ENCODE measurements around the gene FOXN3. TPM values are rescaled to one million over a fixed set of nuclear protein-coding genes. Genes with fewer than 3 reads are reported as not detected.

Gene FOXN3
- total RNA-seq, 1 donor from 2014 or later: 122 TPM

DNA sequence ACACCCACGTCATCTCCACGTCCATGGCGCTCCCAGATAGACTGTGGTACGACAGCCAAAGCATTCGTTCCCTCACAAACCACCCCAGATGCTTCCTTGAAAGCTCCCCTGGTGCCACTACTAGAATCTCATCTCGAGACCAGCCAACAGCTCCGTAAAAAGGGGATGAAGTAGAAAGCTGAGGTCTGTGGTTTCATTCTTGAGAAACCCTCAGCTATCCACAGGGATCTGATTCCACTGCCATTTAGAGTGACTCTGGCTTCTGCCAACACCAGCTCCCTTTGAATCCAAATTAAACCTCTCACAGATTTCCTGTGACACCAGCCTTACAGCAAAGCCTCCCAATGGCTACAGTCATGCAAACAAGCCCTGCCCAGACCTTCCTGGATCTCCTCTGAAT, 18.5 kb upstream of the FOXN3 start:
- FAIRE-seq (no peak), DNase-seq (ENCODE audit: low read depth) (peak; percentile 45)
- Histone ChIP-seq H3K4me1 (ENCODE audit: insufficient read depth, low read length) (peaks cover 7% of the 10 kb centered on the region), H3K9me3 (ENCODE audit: insufficient read depth, low read depth, low read length) (no peaks in the 10 kb centered on the region), H4K20me1 (ENCODE audit: insufficient read depth, low read length) (no peaks in the 10 kb centered on the region), H3K27me3 (ENCODE audit: insufficient read depth, low read length) (no peaks in the 10 kb centered on the region), H3K79me2 (ENCODE audit: insufficient read depth, low read length) (peaks cover 5% of the 10 kb centered on the region), H3K27ac (ENCODE audit: low read depth, low read length) (no peak overlapping the region), H3K9ac (ENCODE audit: low read length) (no peak overlapping the region), H3K4me3 (ENCODE audit: insufficient read depth, low read depth, low read length) (no peak overlapping the region), H3K36me3 (ENCODE audit: insufficient read depth, low read length) (no peaks in the 10 kb centered on the region), H3K4me2 (ENCODE audit: low read length) (no peak overlapping the region), H2AFZ (ENCODE audit: low read depth, low read length) (no peak overlapping the region)
- H3K4me1 Mint-ChIP-seq (ENCODE audit: low read depth, unreplicated experiment): peaks cover 24% of the 10 kb centered on the region
- H3K27ac Mint-ChIP-seq (ENCODE audit: unreplicated experiment): peak overlapping the region; percentile 72
- H3K9me3 Mint-ChIP-seq (ENCODE audit: unreplicated experiment): no peaks in the 10 kb centered on the region
- TF ChIP-seq EZH2 (IDR thresholded peaks at IDR 0.05; ENCODE audit: insufficient read depth, low read length): no peak
- TF ChIP-seq, protein P1, sequence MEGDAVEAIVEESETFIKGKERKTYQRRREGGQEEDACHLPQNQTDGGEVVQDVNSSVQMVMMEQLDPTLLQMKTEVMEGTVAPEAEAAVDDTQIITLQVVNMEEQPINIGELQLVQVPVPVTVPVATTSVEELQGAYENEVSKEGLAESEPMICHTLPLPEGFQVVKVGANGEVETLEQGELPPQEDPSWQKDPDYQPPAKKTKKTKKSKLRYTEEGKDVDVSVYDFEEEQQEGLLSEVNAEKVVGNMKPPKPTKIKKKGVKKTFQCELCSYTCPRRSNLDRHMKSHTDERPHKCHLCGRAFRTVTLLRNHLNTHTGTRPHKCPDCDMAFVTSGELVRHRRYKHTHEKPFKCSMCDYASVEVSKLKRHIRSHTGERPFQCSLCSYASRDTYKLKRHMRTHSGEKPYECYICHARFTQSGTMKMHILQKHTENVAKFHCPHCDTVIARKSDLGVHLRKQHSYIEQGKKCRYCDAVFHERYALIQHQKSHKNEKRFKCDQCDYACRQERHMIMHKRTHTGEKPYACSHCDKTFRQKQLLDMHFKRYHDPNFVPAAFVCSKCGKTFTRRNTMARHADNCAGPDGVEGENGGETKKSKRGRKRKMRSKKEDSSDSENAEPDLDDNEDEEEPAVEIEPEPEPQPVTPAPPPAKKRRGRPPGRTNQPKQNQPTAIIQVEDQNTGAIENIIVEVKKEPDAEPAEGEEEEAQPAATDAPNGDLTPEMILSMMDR (IDR thresholded peaks at IDR 0.05; ENCODE audit: insufficient read depth, low read depth, low read length): no peak
- peaks cover 11% of the 10 kb centered on the region for H3K36me3 Mint-ChIP-seq (ENCODE audit: low read depth, unreplicated experiment)
- H3K4me3 Mint-ChIP-seq (ENCODE audit: unreplicated experiment): no peak overlapping the region
- no peaks in the 10 kb centered on the region for H3K27me3 Mint-ChIP-seq (ENCODE audit: low read depth, unreplicated experiment)

DNA sequence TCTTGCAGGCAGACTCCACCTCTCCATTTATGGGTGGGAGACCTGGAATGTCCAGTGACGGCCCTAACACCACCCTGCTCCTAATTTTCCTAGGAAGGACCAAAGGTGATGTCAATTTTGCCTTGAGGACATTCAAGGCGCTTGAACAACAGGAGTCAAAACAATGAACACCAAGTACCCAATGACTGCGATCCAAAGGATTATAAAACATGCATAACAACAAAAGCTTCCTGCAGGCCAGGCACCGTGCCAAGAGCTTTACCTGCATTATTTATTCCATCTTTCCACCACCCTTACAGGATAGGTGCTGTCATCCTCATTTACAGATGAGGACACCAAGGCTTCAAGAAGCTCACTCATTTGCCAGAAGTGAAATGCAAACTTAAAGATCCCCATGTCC, 15.2 kb upstream of the FOXN3 start:
- H3K36me3 Mint-ChIP-seq (ENCODE audit: low read depth, unreplicated experiment): peaks cover 10% of the 10 kb centered on the region
- TF ChIP-seq, protein P1 (IDR thresholded peaks at IDR 0.05; ENCODE audit: insufficient read depth, low read depth, low read length): no peak
- TF ChIP-seq EZH2 (IDR thresholded peaks at IDR 0.05; ENCODE audit: insufficient read depth, low read length): no peak
- no peaks in the 10 kb centered on the region for H4K20me1 ChIP-seq (ENCODE audit: insufficient read depth, low read length)
- H3K4me1 ChIP-seq (ENCODE audit: insufficient read depth, low read length): peaks cover 32% of the 10 kb centered on the region
- peaks cover 5% of the 10 kb centered on the region for H3K79me2 ChIP-seq (ENCODE audit: insufficient read depth, low read length)
- H3K4me1 Mint-ChIP-seq (ENCODE audit: low read depth, unreplicated experiment): peaks cover 41% of the 10 kb centered on the region
- H3K4me3 Mint-ChIP-seq (ENCODE audit: unreplicated experiment): no peak overlapping the region
- H2AFZ ChIP-seq (ENCODE audit: low read depth, low read length): no peak overlapping the region
- peak overlapping the region; percentile 21 for H3K27ac Mint-ChIP-seq (ENCODE audit: unreplicated experiment)
- H3K27me3 ChIP-seq (ENCODE audit: insufficient read depth, low read length): no peaks in the 10 kb centered on the region
- no peak overlapping the region for H3K4me3 ChIP-seq (ENCODE audit: insufficient read depth, low read depth, low read length)
- no peaks in the 10 kb centered on the region for H3K9me3 Mint-ChIP-seq (ENCODE audit: unreplicated experiment)
- no peak for DNase-seq (ENCODE audit: low read depth)
- no peak for FAIRE-seq
- no peak overlapping the region for H3K4me2 ChIP-seq (ENCODE audit: low read length)
- H3K27ac ChIP-seq (ENCODE audit: low read depth, low read length): no peak overlapping the region
- H3K9ac ChIP-seq (ENCODE audit: low read length): no peak overlapping the region
- H3K36me3 ChIP-seq (ENCODE audit: insufficient read depth, low read length): no peaks in the 10 kb centered on the region
- no peaks in the 10 kb centered on the region for H3K27me3 Mint-ChIP-seq (ENCODE audit: low read depth, unreplicated experiment)
- H3K9me3 ChIP-seq (ENCODE audit: insufficient read depth, low read depth, low read length): no peaks in the 10 kb centered on the region

DNA sequence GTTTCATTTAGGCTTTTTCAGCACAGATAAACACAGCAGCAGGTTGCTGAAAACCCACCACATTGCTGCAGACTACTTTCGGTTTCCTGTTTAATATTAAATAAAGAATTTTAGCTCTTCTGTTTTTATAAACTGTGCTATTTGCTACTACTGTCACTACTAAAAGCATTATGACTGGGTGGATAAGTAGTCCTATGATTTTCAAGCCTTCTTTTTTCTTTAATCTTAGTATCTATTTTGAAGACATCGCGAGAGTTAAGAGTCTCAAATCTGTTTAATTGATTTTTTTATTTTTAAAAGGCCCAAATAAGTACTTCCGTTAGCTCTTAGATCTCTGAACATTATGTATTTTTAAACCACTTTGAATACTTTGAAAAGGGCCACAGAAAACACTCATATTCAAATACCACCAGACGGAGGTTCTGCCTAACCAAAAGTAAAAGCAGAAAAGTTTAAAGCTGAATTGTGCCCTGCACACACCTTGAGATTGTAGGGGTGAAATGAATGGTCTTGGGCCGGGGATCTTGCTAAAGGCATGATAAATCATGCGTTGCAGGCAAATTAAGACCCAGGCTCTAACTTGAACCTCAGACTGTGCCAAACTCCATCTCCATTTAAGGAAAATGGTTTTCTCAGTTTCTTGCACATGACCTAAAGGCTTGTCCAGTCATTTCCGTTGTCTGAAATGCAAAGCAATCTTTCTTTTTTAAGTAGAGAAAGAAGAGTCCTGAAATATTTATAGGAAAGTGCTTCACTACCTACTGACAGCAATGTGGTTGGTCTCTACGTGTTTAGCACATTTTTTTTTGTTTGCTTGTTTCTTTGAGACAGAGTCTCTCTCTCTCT, 13.6 kb upstream of the FOXN3 start:
- Mint-ChIP-seq H3K4me1 (ENCODE audit: low read depth, unreplicated experiment) (peaks cover 45% of the 10 kb centered on the region), H3K4me3 (ENCODE audit: unreplicated experiment) (no peak overlapping the region), H3K36me3 (ENCODE audit: low read depth, unreplicated experiment) (peaks cover 8% of the 10 kb centered on the region), H3K9me3 (ENCODE audit: unreplicated experiment) (no peaks in the 10 kb centered on the region), H3K27me3 (ENCODE audit: low read depth, unreplicated experiment) (no peaks in the 10 kb centered on the region), H3K27ac (ENCODE audit: unreplicated experiment) (peak overlapping the region; percentile 94)
- no peak for TF ChIP-seq EZH2 (IDR thresholded peaks at IDR 0.05; ENCODE audit: insufficient read depth, low read length)
- TF ChIP-seq, protein P1 (IDR thresholded peaks at IDR 0.05; ENCODE audit: insufficient read depth, low read depth, low read length): no peak
- DNase-seq (ENCODE audit: low read depth) (peak; percentile 66), FAIRE-seq (no peak)
- Histone ChIP-seq H3K9me3 (ENCODE audit: insufficient read depth, low read depth, low read length) (no peaks in the 10 kb centered on the region), H4K20me1 (ENCODE audit: insufficient read depth, low read length) (no peaks in the 10 kb centered on the region), H3K4me3 (ENCODE audit: insufficient read depth, low read depth, low read length) (peak overlapping the region; percentile 6), H3K4me2 (ENCODE audit: low read length) (peak overlapping the region; percentile 74), H3K4me1 (ENCODE audit: insufficient read depth, low read length) (peaks cover 34% of the 10 kb centered on the region), H2AFZ (ENCODE audit: low read depth, low read length) (no peak overlapping the region), H3K9ac (ENCODE audit: low read length) (peak overlapping the region; percentile 63), H3K27ac (ENCODE audit: low read depth, low read length) (peak overlapping the region; percentile 72), H3K36me3 (ENCODE audit: insufficient read depth, low read length) (no peaks in the 10 kb centered on the region), H3K27me3 (ENCODE audit: insufficient read depth, low read length) (no peaks in the 10 kb centered on the region), H3K79me2 (ENCODE audit: insufficient read depth, low read length) (peaks cover 5% of the 10 kb centered on the region)

Data from astrocyte (in vitro differentiated cells and primary cell).